ENCODE results near the gene ARL4C.

ARL4C gene, protein sequence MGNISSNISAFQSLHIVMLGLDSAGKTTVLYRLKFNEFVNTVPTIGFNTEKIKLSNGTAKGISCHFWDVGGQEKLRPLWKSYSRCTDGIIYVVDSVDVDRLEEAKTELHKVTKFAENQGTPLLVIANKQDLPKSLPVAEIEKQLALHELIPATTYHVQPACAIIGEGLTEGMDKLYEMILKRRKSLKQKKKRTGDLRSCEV

GRCh38 chr2:234496835-234497593 is at the start of gene ARL4C:
Gene ARL4C, minus strand, starts transcription at chr2:234497081. Its CDS starts 495 bp downstream, at chr2:234496586.
- peak; percentile 80 for DNase-seq (ENCODE audit: low read depth)
- H3K4me3 ChIP-seq (ENCODE audit: low read length), result peak within 1 kb of the TSS; percentile 77
- TF ChIP-seq CTCF (IDR thresholded peaks at IDR 0.05; ENCODE audit: insufficient read depth, low read depth, low read length, missing control alignments), result no peak

DNA sequence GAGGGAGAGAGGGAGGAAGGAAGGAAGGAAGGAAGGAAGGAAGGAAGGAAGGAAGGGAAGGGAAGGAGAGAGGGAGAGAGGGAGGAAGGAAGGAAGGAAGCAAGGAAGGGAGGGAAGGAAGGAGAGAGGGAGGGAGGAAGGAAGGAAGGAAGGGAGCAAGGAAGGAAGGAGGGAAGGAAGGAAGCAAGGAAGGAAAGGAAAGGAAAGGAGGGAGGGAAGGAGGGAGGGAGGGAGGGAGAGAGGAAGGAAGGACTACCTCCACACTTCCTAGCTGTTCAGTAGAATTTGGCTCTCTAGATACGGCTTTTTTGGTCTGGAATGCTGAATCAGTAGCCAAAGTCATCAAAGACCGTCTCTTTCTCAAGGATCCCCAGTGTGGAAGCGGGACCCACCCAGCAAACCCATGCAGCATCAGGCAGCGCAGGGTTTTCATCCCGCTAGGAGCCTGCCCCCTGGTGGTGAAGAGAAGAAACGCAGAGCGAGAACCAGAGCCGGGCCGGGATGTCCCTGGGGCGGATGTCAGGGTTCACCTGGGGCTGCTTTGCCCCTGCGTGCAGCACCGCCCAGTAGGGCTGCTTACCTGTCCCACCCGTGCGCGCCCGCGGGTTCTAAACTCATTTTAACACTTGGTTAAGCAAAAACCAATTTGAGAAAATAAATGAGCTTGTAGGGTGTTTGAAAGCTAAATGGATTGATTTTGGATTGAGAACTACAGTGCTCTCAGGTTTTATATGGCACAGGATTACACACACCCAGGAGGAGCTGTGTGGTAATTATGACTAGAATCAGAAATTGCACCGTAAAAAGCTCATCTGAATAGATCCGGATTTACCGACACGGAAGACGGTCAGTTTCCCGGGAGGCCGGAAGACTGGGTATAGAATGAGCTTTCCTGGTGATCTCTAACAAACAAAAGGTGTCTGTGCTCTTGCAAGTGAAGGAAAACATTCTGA is 48.1 kb upstream of the ARL4C start:
- no peak overlapping the region for H3K4me3 ChIP-seq (ENCODE audit: low read length)
- DNase-seq (ENCODE audit: low read depth), result peak; percentile 49
- TF ChIP-seq CTCF (IDR thresholded peaks at IDR 0.05; ENCODE audit: insufficient read depth, low read depth, low read length, missing control alignments), result peak; percentile 84

DNA sequence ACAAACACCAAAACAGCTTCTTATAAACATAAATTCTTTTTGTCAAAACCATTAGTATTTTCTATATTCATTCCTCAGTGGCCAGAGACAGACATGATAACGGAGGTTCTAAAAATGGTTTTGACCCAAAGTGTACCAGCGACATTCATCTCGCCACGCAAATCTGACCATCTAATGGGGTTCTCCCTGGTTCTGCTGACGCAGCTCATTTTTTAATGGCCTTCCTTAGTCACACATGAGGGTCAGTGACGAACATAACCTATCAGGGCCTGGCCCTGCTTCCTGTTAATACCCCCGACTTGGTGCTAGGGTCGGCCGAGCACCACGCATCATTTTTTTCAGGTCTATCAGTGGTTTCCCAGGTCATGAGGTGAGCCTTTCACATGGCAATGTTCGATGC is 45.9 kb upstream of the ARL4C start:
- no peak for TF ChIP-seq CTCF (IDR thresholded peaks at IDR 0.05; ENCODE audit: insufficient read depth, low read depth, low read length, missing control alignments)
- DNase-seq (ENCODE audit: low read depth), result no peak
- H3K4me3 ChIP-seq (ENCODE audit: low read length), result no peak overlapping the region

- DNase-seq (ENCODE audit: low read depth), result no peak
- no peak for TF ChIP-seq CTCF (IDR thresholded peaks at IDR 0.05; ENCODE audit: insufficient read depth, low read depth, low read length, missing control alignments)
- no peak overlapping the region for H3K4me3 ChIP-seq (ENCODE audit: low read length)
Measured at GRCh38 chr2:234537929-234538328, 41.0 kb upstream of the ARL4C start.

DNA sequence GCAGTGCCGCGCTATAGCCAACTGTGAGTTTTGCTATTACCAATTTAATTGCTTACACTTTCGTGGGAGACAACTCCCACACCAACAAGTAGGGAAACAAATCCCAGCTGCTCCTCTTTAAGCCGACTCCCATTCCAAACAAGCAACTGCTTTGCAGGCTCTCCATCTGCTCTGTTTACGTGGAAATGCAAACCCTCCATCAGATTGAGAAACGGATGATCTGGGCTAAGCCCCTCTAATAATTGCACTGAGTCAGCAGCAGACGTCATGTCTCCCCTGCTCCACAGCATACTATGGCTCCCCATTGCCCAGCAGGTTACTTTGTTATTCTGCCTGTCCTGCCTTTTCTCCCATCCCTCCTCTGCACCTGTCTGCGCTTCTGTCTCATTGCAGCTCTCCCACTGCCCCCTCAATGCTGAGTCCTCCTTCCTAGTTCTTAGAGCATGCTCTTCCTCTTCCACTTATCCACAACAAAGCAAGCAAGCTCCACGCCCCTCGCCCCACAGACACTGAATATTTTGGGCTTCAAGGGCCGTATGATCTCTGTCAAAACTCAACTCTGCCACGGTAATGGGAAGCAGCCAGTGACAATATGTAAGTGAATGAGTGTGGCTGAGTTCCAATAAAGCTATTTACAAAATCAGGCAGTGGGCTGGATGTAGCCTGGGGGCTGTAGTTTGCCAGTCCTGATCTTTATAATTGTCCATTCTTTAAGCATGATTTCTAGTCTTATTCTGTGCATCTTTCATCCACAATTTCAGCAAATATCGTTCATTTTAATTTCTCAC is 39.5 kb upstream of the ARL4C start:
- no peak for TF ChIP-seq CTCF (IDR thresholded peaks at IDR 0.05; ENCODE audit: insufficient read depth, low read depth, low read length, missing control alignments)
- DNase-seq (ENCODE audit: low read depth), result no peak
- H3K4me3 ChIP-seq (ENCODE audit: low read length), result no peak overlapping the region

DNA sequence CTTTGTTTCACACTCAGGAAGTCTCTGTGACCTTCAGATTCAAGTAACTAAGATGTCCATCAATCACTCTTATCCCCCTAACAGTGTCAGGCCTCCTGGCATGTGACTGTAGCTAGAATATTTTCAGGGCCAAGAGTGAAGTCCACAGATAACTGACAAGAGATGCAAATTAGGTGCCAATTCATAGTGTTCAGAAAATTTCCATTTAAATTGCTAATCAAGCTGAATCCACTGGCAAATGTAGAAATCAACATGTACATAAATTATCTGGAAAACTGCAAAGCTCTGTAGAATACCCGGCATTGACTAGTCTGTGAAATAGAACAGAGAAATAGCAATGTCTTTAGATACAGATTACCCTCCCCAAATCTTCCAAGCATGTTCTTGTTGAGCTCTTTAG is 38.6 kb upstream of the ARL4C start:
- H3K4me3 ChIP-seq (ENCODE audit: low read length), result no peak overlapping the region
- no peak for TF ChIP-seq CTCF (IDR thresholded peaks at IDR 0.05; ENCODE audit: insufficient read depth, low read depth, low read length, missing control alignments)
- no peak for DNase-seq (ENCODE audit: low read depth)
